HG02759 (cell line): ENCODE results near the gene ANGPT4.
"Not testable (repeated sequence)": the region's sequence is repeated elsewhere in the genome, so short reads cannot be mapped to it uniquely, and the experiment has no call there.

Experiments
- ATAC-seq: cut with Tn5 transposase; IDR thresholded peaks from one replicate; pipeline ENCODE4 v1.9.1; 2021; ENCODE audit warnings: mild to moderate bottlenecking, moderate library complexity; ENCODE audit not compliant: unreplicated experiment

The ANGPT4 gene

GRCh38 chr20:877814-878213, 38.3 kb downstream of the ANGPT4 start:
- no peak for ATAC-seq

- ATAC-seq: no peak
These were observed 41.0 kb downstream of the ANGPT4 start for GRCh38 chr20:875115-875514.

GRCh38 chr20:873875-874607, 42.1 kb downstream of the ANGPT4 start:
- ATAC-seq: no peak

- ATAC-seq: no peak
These were observed 43.1 kb downstream of the ANGPT4 start for GRCh38 chr20:872855-873520.

GRCh38 chr20:871948-872347, 44.2 kb downstream of the ANGPT4 start:
- ATAC-seq: no peak

DNA sequence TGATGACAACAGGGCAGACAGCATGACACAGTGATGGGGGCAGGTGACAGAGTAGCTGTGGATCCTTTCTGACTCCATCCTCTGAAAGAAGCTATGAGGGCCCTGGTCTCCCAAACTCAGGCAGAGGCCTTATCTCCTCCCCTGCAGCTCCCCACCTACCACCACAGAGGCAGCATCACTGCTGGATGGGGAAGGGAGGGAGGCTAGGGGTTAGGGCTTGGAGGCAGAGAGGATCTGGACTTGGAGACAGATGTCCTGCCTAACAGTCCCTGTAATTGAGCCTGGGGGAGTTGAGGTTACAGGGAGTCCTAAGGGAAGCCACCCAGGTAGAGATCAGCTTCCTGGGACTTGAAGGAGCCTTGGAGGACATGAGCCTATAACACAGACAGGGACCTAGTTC, 44.7 kb downstream of the ANGPT4 start:
- no peak for ATAC-seq

- no peak for ATAC-seq
These were observed 45.4 kb downstream of the ANGPT4 start for GRCh38 chr20:870758-871157.

DNA sequence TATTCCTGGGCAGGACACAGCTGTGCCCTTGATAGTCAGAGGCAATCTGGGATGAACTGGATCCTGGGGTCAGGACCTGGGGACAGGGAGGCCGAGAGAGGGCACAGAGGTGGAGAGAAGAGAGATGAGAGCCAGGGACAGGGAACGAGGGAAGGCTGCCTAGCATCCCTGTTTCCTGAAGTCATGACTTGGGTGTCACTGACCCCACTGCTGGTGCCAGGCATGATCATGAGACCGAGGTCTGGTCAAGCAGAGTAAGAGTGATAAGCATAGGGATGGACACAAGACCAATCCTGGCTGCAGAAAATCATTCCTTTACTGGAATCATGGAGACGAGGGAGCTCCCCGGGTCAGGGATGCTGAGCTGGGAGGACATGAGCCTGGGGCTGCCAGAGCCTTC, 46.5 kb downstream of the ANGPT4 start:
- ATAC-seq: no peak

DNA sequence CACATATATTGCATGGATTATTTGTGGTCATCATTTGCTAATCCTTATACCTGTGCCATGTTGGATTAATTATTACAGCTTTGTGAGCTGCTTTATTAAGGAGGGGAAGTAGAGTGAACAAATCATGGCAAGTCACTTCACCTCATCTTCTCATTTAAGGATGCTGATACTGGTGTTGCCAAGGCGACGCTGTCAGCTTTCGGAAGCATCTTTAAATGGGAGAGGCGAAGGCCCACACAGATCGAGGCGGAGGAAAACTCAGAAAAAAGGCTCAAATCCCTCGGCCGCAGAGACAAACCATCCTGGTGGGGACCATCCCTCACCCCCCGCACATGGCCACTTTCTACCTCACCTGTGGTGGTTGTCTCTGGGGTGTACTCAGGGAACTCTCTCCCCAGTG, 47.9 kb downstream of the ANGPT4 start:
- ATAC-seq: no peak

GRCh38 chr20:865440-865839, 50.7 kb downstream of the ANGPT4 start:
- no peak for ATAC-seq

DNA sequence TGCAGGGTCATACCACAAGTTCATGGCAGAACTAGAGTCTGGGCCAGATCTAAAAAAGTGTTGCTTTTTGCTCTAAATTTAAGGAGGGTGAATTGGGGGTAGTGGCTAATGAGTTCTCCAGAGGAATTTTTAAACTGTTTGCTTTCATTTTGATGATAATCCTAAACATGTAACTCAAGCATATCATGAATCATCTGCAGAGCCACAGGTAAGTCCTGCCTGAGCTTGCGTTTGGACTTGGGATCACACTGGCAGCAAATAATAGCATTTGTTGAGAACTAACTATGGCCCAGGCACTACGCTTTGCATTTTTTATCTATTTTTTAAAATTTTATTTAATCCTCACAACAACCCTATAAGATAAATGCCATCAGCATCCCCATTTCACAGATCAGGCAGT, 55.2 kb downstream of the ANGPT4 start:
- no peak for ATAC-seq

GRCh38 chr20:859751-860231, 56.3 kb downstream of the ANGPT4 start:
- no peak for ATAC-seq

GRCh38 chr20:858011-858410, 58.1 kb downstream of the ANGPT4 start:
- ATAC-seq: no peak

- ATAC-seq: no peak
These were observed 59.8 kb downstream of the ANGPT4 start for GRCh38 chr20:856361-856775.

DNA sequence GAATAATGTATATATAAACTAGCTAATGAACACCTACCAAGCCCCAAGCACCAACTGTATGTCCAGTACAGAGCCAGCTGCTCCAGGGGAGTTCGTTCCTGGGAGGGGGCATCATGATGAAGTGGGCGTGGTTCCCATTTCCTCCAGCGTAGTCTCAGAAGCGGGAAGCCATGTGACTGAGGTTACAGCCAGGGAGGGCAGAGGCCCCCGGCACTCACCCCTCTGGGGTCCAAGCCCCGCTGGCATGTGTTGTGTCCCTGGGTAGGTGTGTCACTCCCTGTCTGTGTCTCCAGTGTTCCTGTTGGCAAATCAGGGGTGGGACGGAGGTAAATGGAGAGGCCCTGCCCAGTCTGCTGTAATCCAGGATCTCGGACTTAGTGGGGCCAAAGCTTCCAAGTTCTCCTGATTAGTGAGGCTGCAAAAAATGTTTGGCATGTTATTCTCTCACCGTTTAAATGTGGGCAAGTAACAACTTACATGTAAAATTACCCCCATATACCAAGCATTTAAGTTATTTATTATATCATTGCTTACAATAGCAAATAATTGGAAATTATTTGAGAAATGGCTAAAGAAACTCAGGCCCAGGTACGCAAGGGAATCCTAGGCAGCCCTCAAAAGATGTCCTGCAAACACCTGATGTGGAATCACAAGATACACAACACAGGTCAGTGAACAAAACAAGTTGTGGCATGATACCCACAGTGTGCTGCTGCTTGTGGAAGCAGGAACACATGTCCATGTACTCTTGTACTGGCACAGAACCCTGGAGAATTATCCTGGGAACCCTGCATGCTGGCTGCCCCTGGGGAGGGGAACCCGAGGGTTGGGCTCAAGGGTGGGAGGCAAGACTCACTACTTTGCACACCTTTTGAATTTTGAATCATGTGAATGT, 60.4 kb downstream of the ANGPT4 start:
- ATAC-seq: no peak

GRCh38 chr20:854601-855000, 61.5 kb downstream of the ANGPT4 start:
- ATAC-seq: no peak

GRCh38 chr20:853406-853996, 62.6 kb downstream of the ANGPT4 start:
- no peak for ATAC-seq

- ATAC-seq: not testable (repeated sequence)
These were observed 67.4 kb downstream of the ANGPT4 start for GRCh38 chr20:848731-849130.

GRCh38 chr20:848193-848592, 67.9 kb downstream of the ANGPT4 start:
- no peak for ATAC-seq

DNA sequence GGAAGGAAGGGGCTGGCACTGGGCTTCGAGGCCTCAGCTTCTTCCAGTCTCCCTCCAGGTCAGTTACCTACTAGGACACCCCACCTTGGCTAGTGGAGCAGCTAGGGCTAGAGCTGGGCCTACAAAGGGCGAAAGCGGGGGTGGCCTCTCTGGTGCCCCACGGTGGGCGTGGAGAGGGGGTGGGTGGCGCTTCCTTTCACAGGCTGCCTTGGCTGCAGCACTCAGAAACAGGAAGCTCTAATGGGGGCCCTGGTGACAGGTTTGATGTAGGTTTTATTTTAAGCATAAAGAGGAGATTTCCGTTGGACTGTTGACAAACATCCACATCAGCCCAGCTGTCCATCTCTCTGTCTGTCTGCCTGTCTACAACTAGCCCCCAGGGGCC, 69.2 kb downstream of the ANGPT4 start:
- no peak for ATAC-seq
